GM12873 (cell line): ENCODE results near the gene KCNMB4.

Experiments used
- TF ChIP-seq, protein P1 (sequence below): IDR thresholded peaks from 2 replicates; pipeline ENCODE4 v1.5.1; 2012; ENCODE audit warnings: low read depth, mild to moderate bottlenecking, moderate library complexity, low read length, control low read depth; ENCODE audit not compliant: insufficient read depth; ENCODE audit errors: missing control alignments

The KCNMB4 gene

DNA sequence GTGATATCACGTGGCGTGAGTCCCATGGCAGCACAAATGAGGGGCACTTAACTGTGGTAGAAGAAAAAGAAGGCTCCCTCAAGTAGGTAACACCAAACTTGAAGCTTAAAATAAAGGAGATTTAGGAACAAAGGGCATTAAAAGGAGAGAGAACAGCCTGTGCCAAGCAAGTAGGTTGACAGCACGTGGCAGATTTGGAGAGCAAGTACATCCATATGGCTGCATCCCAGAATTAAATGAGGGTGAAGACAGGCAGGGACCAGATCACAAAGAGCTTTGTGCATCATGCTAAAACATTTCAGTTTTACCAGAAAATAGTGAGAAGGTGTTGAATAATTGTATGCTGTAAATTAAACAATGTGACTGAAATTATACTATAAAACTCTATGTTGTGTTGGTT lies 32.8 kb downstream of the KCNMB4 start:
- TF ChIP-seq, protein P1, sequence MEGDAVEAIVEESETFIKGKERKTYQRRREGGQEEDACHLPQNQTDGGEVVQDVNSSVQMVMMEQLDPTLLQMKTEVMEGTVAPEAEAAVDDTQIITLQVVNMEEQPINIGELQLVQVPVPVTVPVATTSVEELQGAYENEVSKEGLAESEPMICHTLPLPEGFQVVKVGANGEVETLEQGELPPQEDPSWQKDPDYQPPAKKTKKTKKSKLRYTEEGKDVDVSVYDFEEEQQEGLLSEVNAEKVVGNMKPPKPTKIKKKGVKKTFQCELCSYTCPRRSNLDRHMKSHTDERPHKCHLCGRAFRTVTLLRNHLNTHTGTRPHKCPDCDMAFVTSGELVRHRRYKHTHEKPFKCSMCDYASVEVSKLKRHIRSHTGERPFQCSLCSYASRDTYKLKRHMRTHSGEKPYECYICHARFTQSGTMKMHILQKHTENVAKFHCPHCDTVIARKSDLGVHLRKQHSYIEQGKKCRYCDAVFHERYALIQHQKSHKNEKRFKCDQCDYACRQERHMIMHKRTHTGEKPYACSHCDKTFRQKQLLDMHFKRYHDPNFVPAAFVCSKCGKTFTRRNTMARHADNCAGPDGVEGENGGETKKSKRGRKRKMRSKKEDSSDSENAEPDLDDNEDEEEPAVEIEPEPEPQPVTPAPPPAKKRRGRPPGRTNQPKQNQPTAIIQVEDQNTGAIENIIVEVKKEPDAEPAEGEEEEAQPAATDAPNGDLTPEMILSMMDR: no peak

DNA sequence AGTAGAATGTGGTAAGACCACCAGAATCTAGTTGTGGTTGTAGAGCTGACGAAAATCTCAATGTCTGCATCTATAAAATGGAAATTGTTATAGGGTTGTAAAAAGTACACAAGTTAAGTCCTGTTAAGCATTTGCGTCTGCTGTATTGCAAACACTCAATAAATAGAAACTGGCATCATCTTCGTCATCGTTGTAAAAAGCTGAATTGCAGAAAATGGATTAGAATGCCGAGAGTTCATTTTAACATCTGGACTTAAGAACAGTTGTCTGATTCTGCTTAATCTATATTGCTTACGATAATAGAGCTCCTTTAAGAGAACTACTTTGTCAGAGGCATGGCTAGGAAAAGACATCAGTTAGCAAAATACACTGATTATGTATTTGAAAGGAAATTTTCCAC lies 33.2 kb downstream of the KCNMB4 start:
- TF ChIP-seq, protein P1: no peak

DNA sequence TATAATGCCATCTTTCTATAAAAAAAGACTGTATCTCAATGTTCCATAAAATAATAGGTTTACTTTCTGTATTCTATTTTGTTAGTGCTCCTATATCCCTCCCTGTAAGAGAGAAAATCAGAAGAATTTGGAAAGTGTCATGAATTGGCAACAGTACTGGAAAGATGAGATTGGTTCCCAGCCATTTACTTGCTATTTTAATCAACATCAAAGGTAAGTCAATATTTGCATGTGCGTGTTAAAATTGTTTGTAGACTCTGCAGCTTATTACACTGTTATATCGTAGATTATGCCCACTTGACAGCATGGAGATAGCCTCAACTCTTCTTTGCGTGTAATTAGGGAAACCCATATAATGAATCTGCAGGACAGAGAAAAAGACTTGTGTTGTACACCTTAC lies 34.0 kb downstream of the KCNMB4 start:
- TF ChIP-seq, protein P1: no peak

DNA sequence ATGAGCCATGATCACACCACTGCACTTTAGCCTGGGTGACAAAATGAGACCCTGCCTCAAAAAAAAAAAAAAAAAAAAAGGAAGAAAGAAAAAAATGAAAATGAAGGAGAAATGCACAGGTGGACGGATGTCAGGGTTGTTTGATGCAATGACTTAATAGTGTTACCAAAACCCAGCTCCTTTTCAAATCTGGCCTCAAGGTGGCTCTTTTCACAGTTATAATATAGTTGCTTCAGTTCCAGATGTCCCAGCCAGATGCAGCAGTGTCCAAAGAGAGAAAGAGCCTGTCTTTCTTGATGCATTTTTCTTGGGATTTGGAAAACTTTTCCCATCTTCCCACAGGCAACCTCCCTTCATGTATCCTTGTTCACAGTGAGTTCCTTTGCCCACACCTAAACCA lies 36.5 kb downstream of the KCNMB4 start:
- TF ChIP-seq, protein P1: no peak

DNA sequence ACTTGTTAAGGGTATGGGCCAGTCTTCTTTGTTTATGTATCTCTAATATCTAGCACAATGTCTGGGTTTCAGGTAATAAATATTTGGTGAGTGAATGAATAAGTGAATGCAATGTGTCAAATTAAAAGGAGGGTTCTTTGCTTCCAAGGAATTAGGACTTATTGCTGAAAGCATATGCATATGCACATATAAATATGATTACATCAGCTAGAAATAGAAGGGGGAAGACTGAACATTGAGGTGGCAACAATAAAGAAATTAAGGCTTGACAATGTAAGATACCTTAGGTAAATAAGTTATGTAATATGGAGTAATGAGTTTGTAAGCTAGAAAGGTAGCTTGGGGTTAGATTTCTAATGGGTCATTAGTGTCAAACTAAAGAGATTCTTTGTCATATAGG lies 37.7 kb downstream of the KCNMB4 start:
- TF ChIP-seq, protein P1: no peak

DNA sequence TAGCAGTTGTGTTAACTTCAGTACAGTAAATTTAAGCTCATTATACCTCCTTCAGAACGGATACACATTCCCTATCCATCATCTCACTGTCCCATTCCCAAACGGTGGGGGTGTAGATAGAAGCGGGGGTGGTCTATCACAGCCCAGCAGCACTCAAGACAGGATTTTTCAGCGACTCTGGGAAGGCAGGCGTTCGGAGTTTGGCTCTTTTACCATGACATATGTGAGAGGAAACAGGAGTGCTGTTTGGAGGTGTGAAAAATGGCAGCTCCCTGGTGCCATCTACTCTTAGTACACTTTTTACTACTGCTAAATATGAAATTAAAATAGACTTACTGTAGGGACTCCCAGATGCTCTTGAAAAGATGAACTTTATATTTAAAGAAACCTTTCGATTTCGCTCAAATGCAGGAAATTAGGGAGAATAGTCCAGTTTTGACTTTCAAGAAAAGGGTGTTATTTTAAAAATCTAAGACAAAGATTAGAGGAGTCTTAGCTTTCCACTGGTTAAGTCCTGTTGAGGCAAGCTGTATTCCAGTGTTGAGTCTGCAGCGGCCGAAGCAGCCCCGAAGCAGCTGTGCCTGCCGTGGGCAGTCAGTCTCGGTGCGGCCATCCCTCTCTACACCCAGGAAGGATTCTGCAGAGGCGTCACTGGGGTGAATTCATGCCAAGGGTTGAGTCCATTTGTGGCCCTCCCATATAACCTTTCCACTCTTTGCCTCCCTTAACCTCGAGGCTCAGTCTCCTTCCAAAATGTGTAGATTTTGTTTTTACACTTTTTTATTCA lies 42.1 kb downstream of the KCNMB4 start:
- TF ChIP-seq, protein P1: no peak

DNA sequence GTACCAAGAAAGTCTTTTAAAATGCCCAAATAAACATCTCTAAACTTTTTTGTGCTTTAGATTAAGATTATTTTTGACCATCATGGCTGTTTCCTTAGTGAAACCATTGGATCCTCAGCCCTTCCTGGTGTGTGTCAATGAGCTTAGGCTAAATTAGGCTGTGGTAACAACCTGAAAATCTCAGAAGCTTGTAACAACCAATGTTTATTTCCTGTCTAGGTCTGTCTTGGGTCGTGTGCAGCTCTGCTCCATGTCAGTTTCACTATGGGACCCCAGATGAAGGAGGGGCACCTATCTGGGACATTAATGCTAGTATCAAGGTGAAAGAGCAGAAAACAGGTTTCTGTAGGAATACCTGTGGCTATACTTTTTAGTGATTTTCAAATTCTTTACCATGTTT lies 49.9 kb downstream of the KCNMB4 start:
- TF ChIP-seq, protein P1: no peak
